DMS 273 treated with DMSO at 0.1 percent for 48 hours (cell line): ENCODE data around the gene PIGK.
A peak's percentile ranks its signal among the peaks of the same experiment; 100 is the strongest.

ENCODE experiments used
- DNase-seq: peaks from one replicate; lab custom pipeline; 2025; lab: John Stamatoyannopoulos, UW

PIGK gene

DNA sequence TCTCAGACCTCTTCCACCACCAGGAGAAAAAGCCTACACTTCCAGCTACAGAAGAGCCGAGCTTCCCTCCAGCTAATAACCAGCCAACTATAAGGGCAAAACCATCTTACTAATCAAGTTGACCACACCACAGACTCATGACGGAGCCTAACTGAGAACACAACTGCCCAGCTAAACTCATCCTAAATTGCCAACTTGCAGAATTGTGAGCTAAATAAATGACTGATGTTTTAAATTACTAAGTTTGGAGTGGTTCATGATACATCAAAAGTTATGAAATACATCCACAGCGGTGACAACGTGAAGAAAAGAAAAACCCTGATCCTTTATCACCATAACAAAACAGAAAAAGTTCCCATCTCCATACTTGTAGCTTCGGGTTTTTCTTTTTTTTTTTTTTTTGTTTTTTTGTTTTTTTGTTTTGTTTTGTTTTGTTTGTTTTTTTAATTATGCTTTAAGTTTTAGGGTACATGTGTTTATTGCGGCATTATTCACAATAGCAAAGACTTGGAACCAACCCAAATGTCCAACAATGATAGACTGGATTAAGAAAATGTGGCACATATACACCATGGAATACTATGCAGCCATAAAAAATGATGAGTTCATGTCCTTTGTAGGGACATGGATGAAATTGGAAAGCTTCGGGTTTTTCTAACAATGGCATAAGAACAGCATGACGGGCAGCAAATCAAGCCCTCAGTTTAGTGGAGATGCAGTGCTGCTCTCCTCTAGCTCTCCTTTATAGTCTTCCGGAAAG lies 122.6 kb downstream of the PIGK start:
- DNase-seq: no peak

DNA sequence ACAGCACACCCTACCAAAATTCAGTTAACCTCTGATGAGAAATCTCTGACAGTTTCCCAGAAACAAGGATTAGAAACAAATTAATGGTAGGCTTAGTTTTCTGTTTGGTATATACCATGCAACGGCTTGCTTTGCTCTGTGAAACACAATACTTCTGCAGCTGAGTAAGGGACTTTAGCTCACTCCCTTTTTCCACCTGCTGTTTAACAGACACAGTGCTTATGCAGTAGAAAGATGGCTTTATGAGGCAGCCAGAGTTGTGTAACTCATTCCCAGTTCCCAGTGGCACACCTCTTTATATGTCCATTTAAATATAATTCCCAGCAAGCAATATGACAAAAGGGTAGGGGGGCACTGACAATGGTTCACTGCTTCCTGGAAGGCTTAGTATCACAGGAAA lies 124.0 kb downstream of the PIGK start:
- no peak for DNase-seq

DNA sequence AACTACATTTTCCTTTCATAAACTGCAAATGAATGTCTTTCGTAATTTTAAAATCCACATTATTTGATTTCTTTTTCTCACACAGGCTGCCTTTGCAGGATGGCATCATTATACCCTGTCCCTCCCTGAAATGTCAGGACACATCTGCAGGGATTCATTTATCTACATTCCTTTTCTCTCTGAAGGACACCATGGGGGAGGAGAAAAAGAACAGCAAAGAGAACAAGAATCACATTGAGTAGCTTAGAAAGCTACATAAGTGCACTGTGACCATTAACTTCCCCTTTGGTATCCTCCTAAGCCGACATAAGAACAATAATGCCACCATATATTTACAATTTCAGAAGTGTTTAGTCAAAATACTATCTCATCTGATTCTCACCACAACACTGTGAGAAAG lies 129.5 kb downstream of the PIGK start:
- DNase-seq: no peak

DNA sequence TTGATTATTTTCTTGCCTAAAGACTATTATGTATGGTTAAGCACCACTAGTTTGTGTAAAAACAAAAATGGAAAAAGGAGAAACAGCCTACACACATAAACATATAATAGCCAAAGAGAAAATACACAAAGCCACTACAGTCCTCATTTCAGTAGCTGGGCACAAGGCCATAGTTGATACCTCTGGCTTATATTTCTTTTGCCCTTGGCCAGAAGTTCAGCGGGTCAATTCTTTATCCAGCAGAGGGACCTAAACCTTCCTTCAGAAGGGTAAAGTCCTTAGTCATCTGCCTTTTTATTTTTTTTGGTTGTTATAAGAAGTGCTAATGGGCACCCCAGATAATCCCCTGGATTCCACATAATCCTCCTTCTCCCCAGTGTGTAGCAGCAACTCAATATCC lies 134.1 kb downstream of the PIGK start:
- no peak for DNase-seq

DNA sequence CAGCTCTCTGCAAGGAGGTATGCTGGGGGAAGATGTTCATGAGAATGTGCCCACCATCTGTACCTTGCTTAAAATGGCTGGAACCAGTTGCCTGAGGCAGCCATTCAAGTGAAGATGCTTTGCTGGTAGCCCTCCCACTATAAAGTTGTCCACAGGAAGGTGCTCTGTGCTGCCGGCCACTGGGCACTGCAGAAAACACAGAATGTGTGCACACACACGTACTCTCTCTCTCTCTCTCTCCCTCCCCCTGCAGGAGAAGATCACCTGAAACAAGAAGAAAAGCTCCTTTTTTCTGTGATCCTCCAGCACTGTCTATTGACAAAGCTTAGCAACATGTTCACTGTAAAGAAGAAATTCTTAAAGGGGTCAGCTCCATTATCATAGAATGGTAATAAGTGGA lies 134.8 kb downstream of the PIGK start:
- no peak for DNase-seq

DNA sequence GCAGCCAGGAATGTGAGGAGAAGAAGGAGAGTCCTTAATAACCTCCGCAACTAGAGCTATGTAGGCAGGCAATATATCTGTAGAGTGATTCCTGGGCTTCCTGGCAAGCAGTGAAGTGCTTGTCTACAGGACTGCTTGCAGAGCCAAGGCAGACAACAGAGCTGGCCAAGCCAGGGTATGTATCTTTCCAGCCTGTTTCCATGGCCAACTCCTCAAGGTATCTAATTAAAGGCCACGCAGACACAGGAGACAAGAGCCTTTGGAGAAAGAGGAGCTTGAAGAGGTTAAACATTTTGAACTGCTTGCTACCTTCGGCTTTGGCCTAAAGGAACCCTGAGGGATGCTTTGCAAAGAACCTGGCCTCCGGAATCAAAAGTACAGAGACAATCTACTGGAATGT lies 137.4 kb downstream of the PIGK start:
- no peak for DNase-seq

DNA sequence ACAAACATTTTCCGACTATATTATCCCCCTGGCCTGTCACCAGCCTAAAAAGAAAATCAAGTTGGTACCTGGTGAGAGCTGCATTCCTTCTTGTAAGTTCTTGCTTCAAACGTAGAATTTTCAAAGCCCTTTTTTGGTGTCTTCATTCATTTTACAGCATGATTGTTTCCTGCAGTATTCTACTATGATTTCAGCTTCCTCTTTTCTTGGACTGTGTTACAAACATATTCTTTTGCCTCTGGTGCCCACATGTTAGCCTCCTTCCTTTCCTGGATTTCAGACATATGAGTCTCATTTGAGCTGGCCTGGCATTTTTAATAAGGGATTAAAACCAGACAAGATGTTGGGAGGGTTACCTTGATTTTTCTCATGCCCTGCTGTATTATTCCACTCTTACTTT lies 142.5 kb downstream of the PIGK start:
- DNase-seq: no peak

DNA sequence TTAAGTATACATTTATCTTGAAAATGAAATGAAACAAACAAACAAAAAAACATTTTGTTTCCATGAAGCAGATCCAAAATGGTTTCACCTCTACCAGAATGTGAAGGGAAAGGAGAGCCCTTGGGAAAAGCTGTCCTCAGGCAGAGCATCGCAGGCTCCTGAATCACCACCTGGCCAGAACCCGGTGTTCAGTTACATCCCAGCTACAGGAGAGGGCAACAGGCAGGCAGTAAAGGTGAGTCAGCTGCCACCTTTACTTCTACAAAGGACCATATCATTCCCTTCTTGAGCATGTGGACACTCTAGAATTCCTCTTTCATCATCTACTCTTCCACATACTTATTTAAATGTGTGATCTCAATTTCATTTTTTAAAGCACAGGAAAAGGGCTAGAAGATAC lies 151.2 kb downstream of the PIGK start:
- peak; percentile 6 for DNase-seq

DNA sequence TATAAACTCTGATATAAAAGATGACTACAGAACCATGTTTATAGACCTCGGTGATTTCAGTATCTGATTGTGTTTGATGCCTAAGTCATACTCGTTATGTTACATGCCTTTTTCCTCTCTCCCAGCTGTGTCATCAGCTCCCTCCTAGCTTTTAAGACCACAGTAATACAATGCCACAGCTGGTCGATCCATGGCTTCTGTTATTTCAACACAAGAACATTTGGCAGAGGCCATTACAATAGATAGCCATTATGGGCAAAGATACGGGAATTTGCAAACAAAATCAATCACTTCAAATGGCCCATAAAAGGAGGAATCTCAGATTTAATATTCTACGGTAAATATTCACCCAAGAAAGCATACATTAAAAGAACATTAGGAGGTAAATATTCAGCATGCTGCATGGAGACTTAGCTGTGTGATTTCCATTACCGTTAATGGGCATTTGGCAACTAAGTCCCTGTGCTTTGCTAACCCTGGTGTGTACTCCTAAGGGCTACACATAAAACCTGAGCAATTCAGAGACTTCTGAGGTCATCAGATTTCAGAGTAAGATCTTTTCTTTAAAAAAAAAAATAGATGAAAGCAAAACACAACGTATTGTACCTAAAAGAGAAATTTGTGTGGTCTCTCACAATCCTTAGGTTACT lies 153.4 kb downstream of the PIGK start:
- DNase-seq: no peak

DNA sequence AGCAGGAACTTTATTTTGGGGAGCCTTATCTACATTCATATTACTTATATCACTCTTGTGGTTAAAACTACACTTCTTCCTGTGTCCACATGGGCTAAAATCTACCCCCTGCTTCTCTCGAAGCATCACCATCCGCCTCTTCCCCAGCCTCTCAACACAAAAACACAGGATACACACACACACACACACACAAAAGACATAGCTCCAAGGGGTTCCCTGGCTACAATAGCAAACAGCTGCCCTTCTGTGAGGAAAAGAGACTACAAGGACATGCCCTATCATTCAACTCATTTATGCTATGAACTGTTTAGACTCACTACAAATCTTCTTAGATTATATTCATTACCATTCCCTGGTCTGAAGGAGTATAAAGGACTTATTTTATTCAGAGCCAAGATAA lies 155.0 kb downstream of the PIGK start:
- no peak for DNase-seq

DNA sequence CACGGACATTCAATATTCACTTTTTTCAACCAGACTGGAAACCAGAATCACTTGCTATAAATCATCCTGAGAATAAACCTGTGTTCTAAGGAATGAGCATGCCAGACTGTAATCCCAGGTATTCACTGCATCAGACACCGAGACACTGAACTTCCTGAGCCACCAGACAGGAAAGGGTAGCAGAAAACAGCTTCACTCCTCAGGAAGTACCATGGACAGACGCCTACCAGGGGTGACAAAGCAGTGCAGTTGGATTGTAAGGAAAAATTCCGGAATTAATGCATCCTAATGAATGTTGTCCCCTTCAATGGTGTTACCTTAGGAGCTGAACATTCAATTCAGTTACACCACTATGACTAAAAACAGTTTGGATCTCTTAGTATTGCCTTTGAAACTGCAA lies 156.1 kb downstream of the PIGK start:
- no peak for DNase-seq

DNA sequence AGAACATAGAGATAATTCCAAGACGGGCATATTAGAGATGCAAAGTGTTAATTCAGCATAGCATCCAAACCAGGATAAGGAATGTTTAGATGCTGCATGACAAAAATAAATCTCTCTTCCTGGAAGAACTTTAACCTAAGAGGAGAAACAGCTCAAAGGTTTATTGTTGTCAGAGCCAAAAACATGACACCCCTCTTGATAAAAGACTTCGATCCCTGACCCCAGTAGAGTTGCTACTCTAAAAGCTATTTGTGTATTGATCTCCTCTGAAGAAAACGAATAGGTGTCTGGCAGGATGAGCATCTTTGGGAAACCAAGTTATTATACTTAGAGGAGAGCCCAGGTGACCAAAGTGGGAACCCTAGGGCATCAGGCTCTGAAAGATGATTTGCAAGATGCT lies 158.1 kb downstream of the PIGK start:
- no peak for DNase-seq

DNA sequence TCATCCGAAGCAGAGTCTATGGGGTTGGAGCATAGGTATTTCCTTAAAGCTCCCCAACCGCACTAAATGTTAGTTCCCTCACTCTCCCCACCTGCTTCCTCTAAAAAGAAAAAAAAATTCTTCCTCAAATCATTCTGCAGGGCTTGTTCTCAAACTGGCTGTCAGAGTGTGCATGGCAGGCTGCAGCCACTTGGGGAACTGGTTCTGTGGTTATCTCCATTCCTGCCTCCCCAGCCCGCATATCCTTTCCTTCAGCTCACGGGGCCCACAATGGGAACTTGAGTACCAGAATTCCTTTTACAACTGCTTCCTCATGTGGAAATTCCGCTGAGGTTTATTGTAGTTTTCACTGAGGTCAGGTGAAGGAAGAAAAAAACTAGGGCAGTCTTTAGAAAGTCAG lies 159.2 kb downstream of the PIGK start:
- DNase-seq: no peak

DNA sequence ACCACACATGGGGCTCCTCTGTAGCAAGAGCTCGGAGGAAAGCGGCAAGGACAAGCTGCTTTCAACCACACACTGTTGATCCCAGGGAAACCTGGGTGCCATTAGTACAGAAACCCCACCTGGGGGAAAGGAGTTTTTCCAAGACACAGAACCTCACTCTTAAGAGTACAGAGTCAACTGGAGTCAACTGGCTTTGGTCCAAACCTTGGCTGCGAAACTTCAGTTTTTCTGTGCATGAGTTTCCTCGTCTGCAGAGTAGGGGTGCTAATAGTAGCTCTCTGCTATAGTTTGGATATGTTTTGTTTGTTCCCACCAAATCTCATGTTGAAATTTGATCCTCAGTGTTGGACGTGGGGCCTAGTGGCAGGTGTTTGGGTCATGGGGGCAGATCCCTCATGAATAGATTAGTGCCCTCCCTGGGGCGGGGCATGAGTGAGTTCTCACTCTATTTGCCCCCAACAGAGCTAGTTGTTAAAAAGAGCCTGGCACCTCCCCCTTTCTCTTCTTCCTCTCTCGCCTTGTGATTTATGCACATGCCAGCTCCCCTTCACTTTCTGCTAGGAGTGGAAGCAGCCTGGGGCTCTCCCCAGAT lies 161.1 kb downstream of the PIGK start:
- no peak for DNase-seq

DNA sequence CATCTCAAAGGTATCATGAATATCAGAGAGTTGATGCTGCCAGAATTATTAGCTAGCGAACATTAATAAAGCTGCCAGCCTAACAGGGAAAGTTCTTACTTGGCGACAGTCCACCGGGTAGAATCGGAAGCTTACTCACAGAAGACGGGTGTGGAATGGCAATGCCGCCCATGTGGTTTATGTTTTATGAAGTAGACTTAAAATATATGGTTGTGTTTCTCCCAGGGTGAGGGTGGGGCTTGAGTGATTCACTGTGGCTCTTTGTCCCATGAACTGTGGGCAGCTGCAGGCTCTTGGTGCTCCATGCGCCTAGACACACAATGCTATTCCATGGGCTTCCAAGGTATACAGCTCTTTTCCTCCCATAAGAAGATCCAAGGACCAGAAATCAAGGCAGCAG lies 162.7 kb downstream of the PIGK start:
- DNase-seq: no peak

DNA sequence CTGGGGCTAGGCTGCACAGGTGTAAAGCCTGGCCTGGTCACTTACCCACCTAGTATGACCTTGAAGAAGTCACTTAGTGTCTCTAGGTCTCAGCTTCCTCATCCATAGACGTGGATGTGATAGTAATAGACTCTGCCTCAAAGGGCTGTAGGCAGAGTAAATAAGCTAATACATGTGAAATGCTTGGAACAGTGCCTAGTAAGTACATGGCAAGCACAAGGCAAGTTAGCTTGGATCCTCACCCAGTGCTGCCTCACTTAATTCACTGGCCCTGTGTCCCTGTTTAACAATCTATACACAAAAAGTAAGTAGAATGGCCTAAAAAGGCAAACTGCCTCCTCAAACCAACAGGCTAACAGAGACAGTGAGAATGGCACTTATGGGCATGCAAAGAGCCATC lies 167.8 kb downstream of the PIGK start:
- no peak for DNase-seq

DNA sequence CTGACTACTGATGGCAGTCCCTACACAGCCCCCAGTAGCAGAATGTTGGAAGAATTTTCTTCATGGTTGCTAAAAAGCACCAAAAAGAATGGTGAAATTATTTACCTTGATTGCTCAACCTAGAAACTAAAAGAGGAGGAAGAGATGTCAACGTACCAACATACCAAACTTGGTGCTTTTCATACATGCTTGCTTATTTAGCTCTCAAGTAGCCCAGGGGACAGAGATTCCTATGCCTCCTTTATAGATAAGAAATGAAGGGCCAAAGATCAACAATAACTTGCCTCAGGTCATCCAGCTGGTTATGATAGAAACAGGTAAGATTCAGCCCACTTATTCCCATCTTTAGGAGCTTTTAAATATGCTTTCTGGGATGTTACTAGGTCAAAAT lies 170.6 kb downstream of the PIGK start:
- DNase-seq: no peak

DNA sequence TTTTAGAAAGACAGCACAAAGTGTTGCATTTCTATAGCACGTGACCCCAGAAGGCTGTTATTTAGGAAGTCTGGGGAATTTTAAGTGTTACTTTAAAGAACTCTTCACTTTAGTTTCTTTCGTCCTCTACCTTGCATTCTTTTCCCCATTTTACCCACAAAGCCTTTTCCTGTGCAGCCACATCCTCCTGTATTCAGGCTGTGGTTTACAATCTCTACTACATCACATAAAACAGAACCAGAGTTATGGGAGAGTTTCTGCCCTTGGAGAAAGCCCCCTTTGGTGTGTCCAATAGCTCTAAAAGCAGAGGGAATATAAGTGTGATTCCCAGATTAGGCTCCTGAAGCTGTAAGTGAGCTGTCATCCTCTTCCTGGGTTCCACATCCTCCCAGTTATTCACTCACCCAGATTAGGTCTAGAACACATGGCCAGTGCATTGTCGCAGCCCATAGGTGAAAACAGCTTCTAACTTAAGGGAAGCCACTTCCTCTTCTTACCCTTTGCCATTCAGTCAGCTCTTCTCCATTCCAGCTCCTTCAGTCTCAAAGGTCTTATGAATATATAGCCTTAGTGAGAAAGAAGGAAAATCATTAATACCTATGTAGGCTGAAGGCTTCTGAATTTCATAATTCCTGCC lies 171.1 kb downstream of the PIGK start:
- no peak for DNase-seq

DNA sequence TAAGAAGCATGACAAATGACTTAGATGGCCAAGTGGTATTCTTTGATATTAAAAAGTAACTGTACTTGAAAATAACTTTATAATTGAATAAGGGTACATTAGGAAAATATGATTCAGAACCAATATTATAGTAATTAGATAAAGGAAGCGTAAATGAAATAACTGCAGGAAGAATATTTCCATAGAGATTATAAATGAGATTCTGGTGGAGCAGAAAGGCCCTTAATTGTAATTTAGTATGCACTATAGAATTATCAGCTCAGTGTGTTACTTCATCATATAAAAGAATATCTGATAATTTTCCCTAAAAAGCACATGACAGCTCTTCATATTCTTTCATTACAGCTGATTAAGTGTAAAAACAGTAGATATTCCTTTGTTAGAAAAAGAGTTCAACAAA lies 171.7 kb downstream of the PIGK start:
- no peak for DNase-seq

DNA sequence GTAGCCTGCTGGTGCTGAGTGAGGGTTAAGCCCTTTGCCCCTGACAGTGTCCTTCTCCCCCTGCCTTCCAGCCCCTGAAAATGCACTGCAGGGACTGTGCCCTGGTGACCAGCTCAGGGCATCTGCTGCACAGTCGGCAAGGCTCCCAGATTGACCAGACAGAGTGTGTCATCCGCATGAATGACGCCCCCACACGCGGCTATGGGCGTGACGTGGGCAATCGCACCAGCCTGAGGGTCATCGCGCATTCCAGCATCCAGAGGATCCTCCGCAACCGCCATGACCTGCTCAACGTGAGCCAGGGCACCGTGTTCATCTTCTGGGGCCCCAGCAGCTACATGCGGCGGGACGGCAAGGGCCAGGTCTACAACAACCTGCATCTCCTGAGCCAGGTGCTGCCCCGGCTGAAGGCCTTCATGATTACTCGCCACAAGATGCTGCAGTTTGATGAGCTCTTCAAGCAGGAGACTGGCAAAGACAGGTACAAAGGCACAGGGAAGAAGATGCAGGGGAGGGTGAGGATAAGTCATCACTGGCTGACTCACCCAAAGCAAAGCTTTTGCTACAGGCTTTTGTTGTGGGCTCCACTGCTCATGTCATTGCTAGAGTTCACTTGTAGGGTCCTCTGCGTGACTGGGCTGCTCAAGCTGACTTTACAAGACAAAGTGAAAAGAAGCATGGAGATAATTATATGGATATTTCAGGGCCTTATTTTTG lies 174.9 kb downstream of the PIGK start:
- no peak for DNase-seq

DNA sequence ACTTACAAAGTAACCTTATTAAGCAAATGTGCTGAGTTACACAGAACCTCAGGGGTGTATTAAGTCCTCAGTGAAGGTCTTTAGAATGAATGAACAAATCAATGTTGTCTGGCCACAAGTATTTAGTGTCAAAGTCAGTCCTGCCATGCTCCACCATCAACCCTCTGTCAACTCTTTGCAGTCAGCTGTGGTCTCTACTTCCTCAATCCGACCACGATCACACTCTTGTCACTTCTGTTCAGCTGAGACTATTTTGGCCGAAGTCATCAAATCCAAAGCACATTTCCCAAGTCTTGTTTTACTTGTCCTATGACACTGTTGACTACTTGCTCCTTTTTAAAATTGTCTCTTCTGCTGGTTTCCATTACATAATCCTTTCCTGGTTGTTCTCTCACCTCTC lies 178.4 kb downstream of the PIGK start:
- no peak for DNase-seq

DNA sequence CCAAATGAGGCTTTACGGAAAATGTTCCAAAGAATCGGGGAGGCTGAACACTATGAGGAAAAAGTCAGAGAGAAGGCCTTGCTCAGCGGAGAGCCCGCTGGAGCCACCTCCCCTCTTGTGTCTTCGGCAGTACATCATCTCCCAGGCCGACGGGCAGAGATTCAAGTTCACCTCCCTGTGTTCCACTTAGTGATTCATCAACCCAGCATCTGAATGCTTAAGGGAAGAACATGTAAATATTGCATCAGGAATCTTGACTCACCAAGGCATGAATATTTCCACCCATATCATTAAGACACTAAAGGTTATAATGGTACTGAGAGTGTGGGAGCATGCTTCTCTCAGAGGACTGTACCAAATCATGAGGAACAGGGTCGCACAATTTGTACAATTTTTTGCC lies 179.5 kb downstream of the PIGK start:
- no peak for DNase-seq

DNA sequence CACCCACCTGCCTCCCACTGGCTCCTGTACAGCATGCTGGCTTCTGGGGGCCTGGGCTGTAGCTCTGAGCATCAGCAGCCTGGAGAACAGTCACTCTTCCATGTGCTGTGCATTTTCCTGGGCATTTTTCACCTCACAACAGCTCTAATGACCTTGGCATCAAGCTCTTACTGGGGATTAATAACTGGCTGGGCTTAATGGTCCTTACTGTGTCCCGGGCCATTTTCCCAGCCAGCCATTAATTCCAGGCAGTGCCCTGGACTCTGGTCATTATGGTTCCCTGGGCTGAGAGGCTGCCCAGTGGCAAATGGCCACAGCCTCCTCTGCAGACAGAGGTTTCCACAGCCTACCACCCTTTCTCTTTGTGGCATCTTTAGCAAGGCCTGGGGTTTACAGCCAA lies 180.1 kb downstream of the PIGK start:
- DNase-seq: no peak
